ENCODE data around the gene TM9SF3.

Gene TM9SF3

GRCh38 chr10:96482815-96483588 lies 103.8 kb downstream of the TM9SF3 start:
- in situ Hi-C loops (cut with MboI; ENCODE audit: low sequenced_read_pairs) = no loop called here

- in situ Hi-C loops (cut with MboI; ENCODE audit: low sequenced_read_pairs) = no loop called here
These were observed 108.5 kb downstream of the TM9SF3 start for GRCh38 chr10:96478355-96478754.

GRCh38 chr10:96473866-96474265 lies 112.9 kb downstream of the TM9SF3 start:
- in situ Hi-C loops (cut with MboI; ENCODE audit: low sequenced_read_pairs) = no loop called here

- in situ Hi-C loops (cut with MboI; ENCODE audit: low sequenced_read_pairs) = no loop called here
These were observed 116.6 kb downstream of the TM9SF3 start for GRCh38 chr10:96470116-96470743.

- in situ Hi-C loops (cut with MboI; ENCODE audit: low sequenced_read_pairs) = no loop called here
These were observed 118.0 kb downstream of the TM9SF3 start for GRCh38 chr10:96468845-96469244.
